SIG-M5 treated with dmso at 0.1 percent for 504 hours (cell line): ENCODE data around the gene ZNF746.
"Not testable (repeated sequence)": the region's sequence is repeated elsewhere in the genome, so short reads cannot be mapped to it uniquely, and the experiment has no call there.

ENCODE experiments used
- DNase-seq: peaks from one replicate; lab custom pipeline; 2025; ENCODE audit not compliant: unreplicated experiment; lab: John Stamatoyannopoulos, UW

Gene ZNF746

GRCh38 chr7:149497467-149498261 lies at the start of gene ZNF746:
Gene ZNF746 (minus strand): TSS chr7:149497809. CDS start chr7:149497536, 273 bp downstream.
- peak; percentile 66 for DNase-seq

- no peak for DNase-seq
Measured at GRCh38 chr7:149547126-149547525, 49.5 kb upstream of the ZNF746 start.

- no peak for DNase-seq
Measured at GRCh38 chr7:149546331-149546730, 48.7 kb upstream of the ZNF746 start.

DNA sequence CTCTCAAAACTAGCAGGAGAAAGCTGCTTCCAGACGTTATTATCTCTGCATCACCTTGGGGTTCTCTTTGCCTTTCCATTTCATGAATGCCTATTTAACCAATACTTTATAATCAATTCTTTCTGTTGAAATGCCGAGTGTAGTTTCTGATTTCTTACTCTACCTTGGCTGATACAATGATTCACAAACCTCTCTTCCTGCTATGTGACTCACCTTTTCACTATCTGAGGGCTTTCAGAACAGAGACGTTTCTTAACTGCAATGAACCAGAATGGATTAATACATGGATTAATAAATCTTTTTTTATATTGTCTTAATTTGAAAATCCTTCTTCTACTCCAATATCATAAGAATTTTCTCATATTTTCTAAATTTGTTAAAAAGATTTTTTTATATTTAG lies 46.4 kb upstream of the ZNF746 start:
- DNase-seq = no peak

GRCh38 chr7:149532654-149533053 lies 35.0 kb upstream of the ZNF746 start:
- no peak for DNase-seq

DNA sequence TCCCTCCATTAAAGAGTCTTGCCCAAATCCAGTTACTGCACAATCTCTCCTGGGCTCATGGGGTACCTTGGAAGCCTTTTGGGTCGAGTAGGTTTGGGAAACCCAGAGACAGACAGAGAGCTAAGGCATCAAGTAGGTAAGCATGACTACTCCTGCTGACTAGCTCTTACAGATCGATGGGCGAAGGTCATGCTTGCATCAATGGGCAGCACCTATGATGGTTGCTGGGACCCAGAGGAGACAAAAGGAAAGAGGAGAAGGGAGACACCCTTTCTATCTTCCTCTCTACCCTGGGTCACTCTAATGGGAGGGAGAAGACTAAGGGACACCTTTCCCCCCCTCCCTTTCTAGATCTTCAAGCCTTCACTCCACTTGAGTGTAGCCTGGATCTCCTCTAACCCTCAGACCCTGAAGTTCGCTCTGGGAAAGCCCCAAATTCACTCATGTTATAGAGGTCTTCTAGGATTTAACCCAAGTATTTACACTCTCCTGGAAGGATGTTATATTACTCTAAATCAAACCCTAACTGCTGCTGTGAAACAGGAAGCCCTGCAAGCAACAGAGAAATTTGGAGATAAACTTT lies 31.6 kb upstream of the ZNF746 start:
- DNase-seq = no peak

GRCh38 chr7:149527414-149527813 lies 29.8 kb upstream of the ZNF746 start:
- no peak for DNase-seq

DNA sequence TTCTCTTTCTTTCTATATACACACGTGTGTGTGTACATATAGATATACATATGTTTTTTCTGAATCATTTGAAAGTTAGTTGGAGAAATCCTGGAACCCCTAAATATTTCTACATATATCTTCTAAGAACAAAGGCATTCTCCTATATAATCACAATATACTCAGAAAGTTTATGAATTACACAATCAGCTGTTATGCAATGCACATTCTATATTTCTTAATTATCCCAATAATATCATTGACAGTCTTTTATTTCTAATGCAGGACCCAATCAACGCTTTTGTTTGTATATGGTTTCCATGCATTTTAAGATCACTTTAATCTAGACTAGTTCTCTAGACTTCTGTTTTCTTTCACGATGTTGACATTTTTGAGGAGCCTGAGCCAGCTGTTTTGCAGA lies 27.7 kb upstream of the ZNF746 start:
- DNase-seq = no peak

GRCh38 chr7:149524394-149524793 lies 26.8 kb upstream of the ZNF746 start:
- DNase-seq = no peak

DNA sequence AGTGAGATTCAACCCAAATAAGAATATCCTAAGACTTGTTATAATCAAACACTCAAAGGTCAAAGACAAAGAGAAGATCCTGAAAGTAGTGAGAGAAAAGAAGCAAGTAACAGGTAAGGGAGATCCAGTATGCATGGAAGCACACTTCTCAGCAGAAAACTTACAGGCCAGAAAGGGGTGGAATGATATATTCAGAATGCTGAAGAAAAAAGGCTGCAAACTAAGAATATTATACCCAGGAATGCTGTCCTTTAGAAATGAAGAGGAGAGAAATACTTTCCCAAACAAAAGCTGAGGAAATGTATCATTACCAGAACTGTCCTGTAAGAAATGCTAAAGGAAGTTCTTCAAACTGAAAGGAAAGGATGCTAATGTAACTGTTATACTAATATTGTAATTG lies 12.6 kb upstream of the ZNF746 start:
- DNase-seq = no peak

DNA sequence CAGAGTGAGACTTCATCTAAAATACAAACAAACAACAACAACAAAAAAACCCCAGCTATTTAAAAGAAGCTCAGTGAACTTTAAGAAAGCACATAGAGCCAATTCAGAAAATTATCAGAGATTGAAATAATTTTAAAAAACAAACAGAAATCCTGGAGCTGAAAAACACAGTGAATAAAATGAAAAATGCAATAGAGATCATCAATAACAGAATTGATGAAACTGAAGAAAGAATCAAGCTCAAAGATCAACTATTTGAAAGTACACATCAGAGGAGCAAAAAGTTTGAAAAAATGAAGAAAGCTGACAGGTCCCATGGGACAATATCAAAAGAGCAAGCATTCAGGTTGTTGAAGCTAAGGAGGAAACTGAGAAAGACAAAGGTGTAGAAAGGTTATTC lies 12.2 kb upstream of the ZNF746 start:
- DNase-seq = no peak

DNA sequence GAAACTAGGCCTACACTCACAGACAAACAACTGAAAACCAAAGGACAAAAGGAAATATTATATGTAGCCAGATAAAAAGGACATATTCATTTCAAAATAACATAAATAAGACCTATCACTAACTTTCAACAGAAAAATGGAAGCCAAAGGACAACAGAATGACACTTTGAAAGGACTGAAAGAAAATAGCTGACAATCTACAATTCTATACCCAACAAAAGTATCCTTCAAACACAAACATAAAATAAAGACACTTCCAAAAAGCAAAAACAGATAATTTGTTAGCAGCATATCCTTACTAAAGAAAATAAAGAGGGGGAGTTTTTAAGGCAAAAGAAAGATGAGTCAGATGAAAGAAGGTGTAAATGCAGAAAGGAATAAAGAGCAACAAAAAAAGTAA lies 7.9 kb upstream of the ZNF746 start:
- no peak for DNase-seq

- no peak for DNase-seq
Measured at GRCh38 chr7:149501651-149502050, 4.0 kb upstream of the ZNF746 start.

GRCh38 chr7:149500910-149501309 lies 3.3 kb upstream of the ZNF746 start:
- no peak for DNase-seq

- DNase-seq = no peak
Measured at GRCh38 chr7:149500201-149500600, 2.6 kb upstream of the ZNF746 start.

GRCh38 chr7:149498811-149499210 lies 1.2 kb upstream of the ZNF746 start:
- DNase-seq = no peak

DNA sequence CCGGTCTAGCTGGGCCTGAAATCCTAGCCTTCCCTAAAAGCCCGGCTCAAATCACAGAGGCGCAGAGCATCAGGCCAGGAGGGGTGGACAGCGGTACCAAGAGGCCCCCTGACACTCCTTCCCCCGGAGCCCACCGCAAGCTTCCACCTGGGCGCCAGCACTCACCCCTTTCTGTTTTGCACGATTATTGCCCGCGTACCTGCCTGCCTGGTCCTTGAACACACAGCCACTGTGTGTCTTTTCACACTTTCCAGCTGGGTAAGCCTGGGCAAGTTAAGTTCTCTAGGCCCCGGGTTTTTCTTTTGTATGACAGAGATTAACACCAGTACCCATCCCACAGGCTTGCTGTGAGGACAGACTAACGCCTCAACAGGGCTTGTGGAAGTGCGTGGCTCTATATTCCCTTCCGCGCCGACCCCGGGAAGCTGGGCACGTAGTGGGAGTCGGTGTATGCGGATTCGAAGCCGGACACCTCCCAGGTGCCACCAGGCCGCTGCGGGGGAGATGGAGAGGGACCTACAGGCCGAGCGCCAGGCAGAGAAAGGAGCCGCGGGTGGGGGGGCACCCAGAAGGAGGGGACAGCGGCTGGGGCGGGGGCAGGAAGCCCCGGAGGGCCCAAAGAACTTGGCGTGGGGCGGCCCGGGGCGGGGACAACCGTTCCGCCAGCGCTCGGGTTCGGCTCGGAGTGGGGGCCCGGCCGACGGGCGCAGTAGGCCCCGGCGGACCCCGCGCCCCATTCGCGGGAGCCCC lies 792 bp downstream of the ZNF746 start:
- DNase-seq = no peak

- DNase-seq = no peak
Measured at GRCh38 chr7:149495785-149496641, 1.6 kb downstream of the ZNF746 start.

- peak; percentile 75 for DNase-seq
Measured at GRCh38 chr7:149494738-149495368, 2.8 kb downstream of the ZNF746 start.

GRCh38 chr7:149493975-149494374 lies 3.6 kb downstream of the ZNF746 start:
- DNase-seq = not testable (repeated sequence)

- DNase-seq = no peak
Measured at GRCh38 chr7:149493366-149493765, 4.2 kb downstream of the ZNF746 start.
